Amygdala (tissue), 56 donors: ENCODE data around the gene OXTR.
A peak's percentile ranks its signal among the peaks of the same experiment; 100 is the strongest.
"Not testable (repeated sequence)": the region's sequence is repeated elsewhere in the genome, so short reads cannot be mapped to it uniquely, and the experiment has no call there.

Experiments
- DNase-seq, 56 donors: peaks; one replicate each; lab custom pipeline; 2025; lab: John Stamatoyannopoulos, UW

Gene OXTR

GRCh38 chr3:8743021-8743601, 26.3 kb downstream of the OXTR start:
- no peak for DNase-seq

- DNase-seq: peak in 1 of 56 donors; percentile 16
Measured at GRCh38 chr3:8741581-8742261, 27.7 kb downstream of the OXTR start.

GRCh38 chr3:8739757-8740504, 29.5 kb downstream of the OXTR start:
- no peak for DNase-seq

DNA sequence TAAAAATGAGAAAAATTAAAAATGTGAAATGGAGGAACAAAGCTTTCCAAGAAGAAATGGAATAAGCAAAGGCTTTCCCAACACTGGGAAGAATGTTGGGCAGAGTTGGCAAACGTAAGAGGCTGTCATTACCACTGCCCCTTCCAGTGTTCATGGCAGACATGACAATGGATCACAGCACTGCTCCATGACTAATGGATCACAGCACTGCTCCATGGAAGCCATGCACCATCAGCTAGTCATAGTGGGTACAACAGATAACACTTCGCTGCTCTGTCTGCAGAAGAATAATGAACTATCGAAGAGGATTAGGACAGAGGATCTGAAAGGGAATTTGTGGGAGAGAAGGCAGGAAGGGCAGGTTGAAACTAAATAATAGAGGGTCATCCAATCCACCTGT, 30.8 kb downstream of the OXTR start:
- DNase-seq: no peak

DNA sequence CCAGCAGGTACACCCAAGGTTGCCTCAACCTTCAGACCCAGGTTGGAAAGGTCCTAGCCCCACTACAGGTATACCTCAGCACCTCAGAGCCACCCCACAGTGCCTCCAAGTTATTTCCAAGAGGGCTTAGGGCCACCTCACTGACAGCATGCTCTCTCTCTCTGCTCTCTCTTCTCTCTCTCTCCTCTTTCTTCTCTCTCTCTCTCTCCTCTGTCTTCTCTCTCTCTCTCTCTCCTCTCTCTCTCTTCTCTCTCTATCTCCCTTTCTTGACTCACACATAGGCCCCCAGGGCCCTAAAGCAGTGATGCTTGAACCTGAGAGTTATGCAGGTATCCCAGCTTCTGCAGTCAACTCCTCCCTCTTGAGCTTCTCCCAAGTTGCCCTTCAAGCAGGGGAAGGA, 31.6 kb downstream of the OXTR start:
- no peak for DNase-seq

DNA sequence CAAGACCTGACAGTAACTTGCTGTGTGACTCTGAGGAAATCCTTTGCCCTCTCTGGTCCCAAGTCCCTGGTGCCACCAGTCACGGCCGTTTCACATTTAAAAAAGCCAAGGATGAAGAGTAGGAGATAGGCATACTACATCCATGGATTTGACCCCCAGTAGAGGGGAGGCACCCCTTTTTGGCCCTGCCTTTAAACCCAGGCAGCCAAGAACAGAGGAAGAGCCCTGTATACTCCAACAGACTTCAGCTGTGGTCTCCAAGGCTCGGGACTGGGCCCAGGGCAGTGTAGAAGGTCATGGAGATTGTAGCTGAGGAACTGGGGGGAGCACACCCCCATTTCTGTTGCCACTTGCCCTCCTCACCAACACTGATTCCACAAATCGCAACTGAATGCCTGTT, 32.1 kb downstream of the OXTR start:
- DNase-seq: no peak

- no peak for DNase-seq
Measured at GRCh38 chr3:8736436-8736835, 33.0 kb downstream of the OXTR start.

- DNase-seq: no peak
Measured at GRCh38 chr3:8734908-8735307, 34.5 kb downstream of the OXTR start.

- DNase-seq: no peak
Measured at GRCh38 chr3:8734137-8734878, 35.1 kb downstream of the OXTR start.

DNA sequence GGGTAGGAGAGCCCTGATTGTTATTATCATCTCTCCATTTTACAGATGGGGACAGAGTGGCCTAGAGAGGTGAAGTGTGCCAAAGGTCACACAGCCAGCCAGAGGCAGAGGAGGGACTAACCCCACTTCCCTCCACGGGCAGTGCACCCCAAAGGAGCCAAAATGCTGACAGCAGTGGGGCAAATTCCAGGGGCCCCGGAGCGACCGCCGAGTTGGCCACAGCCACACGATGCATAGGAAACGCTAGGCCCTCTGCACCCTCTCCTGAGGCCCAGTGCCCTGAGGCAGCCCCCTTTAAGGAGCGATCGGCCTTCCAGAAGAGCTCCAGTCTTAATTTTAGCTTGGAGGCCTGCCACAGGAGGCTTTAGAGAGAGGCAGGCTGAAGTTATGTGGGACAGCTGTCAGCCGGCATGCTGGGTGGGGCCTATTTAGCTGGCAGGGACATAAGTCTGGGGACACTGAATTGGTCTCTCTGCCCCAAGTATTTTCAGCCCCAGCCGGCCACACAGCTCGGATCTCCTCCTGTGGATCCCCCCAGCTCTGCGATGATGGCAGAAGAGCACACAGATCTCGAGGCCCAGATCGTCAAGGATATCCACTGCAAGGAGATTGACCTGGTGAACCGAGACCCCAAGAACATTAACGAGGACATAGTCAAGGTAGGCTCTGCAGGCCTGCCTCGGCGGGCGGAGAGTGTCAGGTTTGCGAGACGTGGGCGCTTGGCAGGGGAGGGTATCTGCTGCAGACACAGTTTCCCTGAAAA, 35.9 kb downstream of the OXTR start, which contains the start of gene CAV3:
CAV3 (plus strand) TSS at position 471 of the 763 bp plus-strand sequence; CDS start at position 546, 75 bp downstream.
- no peak for DNase-seq

DNA sequence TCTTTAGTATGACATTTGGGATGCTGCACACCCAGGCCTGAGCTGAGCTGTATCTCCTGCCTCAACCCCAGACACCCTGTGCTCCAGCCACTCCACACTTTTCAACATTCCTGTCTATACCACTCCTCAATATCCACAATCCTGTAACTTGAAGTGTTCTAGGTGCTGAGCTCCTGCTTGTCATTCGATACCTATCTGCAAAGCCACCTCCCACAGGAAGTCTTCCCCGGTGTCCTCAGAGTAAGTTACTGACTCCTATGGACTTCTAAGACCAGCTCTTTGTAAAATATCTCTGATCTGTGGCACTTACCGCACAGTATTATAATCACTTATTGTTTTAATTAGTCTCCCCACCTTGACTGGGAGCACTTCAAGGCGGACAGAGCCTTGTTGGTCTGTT, 37.0 kb downstream of the OXTR start:
- DNase-seq: no peak

DNA sequence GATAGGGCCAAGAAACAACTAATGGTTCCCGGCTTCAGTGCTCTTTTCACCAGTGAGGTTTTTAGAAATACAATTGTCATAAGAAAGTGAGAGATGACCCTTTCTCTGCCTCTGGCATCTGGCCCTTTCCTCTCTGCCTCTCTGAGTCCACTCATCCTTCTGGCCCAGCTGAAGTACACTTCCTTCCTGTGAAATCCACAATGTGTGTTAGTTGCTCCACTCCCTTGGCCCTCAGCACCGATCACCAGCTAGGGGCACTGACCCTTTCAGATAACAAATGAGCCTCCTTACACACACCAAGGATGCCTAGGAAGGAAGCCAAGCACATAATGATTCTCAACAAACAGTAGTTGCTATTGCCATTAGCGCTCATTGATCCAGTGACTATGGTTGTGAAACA, 38.8 kb downstream of the OXTR start:
- DNase-seq: no peak

DNA sequence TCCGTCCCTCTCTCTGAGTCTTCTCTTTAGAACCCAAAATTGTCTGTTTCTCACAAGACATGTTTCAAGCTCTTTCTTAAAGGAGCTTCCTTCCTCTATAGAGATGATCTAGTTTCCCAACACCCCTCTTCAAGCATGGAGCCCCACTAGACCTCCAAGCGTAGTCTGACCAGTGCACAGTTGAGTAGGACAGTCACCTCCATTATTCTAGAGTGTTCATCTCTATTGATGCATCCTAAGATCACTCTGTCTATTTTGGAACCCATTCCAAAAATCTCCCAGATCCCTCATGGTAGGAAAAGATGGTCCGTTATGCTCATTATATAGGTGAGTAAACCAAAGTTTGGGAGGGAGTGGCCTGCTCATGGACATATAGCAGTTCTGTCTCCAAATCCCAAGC, 39.9 kb downstream of the OXTR start:
- DNase-seq: no peak

DNA sequence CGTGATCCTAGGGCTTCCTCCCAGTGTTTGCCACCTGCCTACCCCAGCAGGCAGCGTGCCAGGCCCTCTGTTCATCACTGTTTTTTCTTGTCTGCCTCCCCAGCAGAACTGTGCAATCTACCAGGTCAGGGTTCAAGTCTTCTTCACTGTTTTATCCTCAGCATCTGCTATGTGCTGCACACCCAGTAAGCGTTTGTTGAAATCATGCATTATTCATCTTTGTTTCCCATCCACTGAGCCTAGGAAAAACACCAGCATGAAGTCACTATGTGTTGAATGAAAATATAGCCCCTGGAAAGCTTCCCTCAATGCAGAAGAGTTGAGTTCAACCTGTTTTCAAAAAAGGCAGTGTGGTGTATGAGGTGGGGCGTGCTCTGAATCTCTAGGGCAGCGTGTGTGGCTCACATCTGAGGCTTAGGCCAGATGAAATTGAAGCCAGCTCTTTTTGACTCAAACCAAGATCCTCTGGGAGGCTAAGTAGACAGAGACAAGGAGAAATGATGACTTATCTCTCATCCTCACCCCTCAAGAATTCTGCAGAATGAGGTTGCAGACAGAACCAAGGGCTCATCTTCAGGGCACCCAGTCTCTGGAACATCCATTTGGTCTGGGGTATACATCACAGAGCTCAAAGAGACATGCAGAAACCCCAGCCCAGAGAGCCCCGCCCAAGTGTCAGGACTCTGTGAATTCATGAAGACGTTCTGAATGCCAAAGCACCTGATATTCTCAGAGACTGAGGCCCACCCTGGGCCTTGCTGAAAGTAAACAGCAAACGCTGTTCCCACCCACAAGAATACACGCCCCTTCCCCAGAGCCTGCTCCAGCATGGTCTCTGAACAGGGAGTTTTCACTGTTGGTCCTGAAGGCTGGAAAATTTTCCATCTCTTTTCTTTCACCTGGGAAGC, 41.6 kb downstream of the OXTR start:
- no peak for DNase-seq

- DNase-seq: no peak
Measured at GRCh38 chr3:8724108-8724752, 45.2 kb downstream of the OXTR start.

DNA sequence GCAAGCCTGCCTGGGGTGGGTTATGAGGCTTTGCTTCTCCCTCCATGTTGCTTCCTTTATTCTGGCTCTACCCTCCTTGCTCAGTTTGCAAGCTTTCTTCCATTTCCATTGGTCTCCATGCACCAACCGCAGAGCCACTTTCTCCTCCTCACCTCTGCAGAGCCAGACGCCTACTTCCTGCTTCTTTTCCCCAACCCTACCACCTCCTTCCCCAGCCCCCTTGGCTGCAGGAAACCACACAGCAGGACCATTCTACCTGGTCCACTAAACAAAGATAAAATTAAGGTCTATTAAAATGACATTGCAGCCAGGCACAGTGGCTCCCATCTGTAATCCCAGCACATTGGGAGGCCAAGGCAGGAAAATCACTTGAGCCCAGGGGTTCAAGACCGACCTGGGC, 45.8 kb downstream of the OXTR start:
- DNase-seq: no peak

- no peak for DNase-seq
Measured at GRCh38 chr3:8722808-8723207, 46.6 kb downstream of the OXTR start.

DNA sequence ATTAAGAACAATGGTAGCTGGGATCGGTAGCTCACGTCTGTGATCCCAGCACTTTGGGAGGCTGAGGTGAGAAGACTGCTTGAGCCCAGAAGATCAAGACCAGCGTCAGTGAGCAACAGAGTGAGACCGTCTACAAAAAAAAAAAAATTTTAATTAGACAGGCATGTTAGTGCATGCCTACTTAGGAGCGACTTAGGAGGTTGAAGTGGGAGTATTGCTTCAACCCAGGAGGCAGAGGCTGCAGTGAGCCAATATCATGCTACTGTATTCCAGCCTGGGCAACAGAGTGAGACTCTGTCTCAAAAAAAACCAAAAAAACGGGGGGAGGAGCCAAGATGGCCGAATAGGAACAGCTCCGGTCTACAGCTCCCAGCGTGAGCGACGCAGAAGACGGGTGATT, 53.7 kb downstream of the OXTR start:
- DNase-seq: not testable (repeated sequence)
